HepG2 (cell line): Measurements from ENCODE around the gene CD79A. TPM values are rescaled to one million over a fixed set of nuclear protein-coding genes. Genes with fewer than 3 reads are reported as not detected.
A peak's percentile ranks its signal among the peaks of the same experiment; 100 is the strongest.

ENCODE experiments used
- BORCS8-MEF2B ChIP-seq: sonication (generic); formaldehyde crosslinking; IDR thresholded peaks from 2 replicates; pipeline ENCODE4 v1.8.0; 2022; ENCODE audit warnings: mild to moderate bottlenecking, missing genetic modification reagents
- CHD2 ChIP-seq: IDR thresholded peaks from 2 replicates; pipeline ENCODE4 v1.6.1; 2011; ENCODE audit warnings: low read depth, low read length, improper control_type of control experiment
- ELK4 ChIP-seq: sonication (generic); formaldehyde crosslinking; IDR thresholded peaks from 2 replicates; pipeline ENCODE4 v1.9.0; 2021; ENCODE audit warnings: missing genetic modification reagents, borderline replicate concordance
- FOXK1 ChIP-seq: sonication (generic); formaldehyde crosslinking; IDR thresholded peaks from 2 replicates; pipeline ENCODE4 v1.4.0; 2020; ENCODE audit warnings: low read depth, missing genetic modification reagents, borderline replicate concordance
- HNRNPK ChIP-seq: fragments of 200-400 bp; formaldehyde crosslinking; IDR thresholded peaks from 2 replicates; pipeline ENCODE4 v1.6.1; 2018; ENCODE audit warnings: low read length, low read depth, moderate library complexity, mild to moderate bottlenecking; ENCODE audit not compliant: poor library complexity, severe bottlenecking
- KAT8 ChIP-seq: IDR thresholded peaks from 2 replicates; pipeline ENCODE4 v1.6.1; 2016; ENCODE audit warnings: missing genetic modification reagents, missing compliant biosample characterization
- KDM2A ChIP-seq: sonication (generic); formaldehyde crosslinking; IDR thresholded peaks from 2 replicates; pipeline ENCODE4 v1.4.0; 2020; ENCODE audit warnings: low read depth, missing genetic modification reagents, borderline replicate concordance
- KLF12 ChIP-seq: sonication (generic); formaldehyde crosslinking; IDR thresholded peaks from 2 replicates; pipeline ENCODE4 v1.4.0; 2020; ENCODE audit warnings: missing genetic modification reagents, borderline replicate concordance
- NAIF1 ChIP-seq: sonication (generic); formaldehyde crosslinking; IDR thresholded peaks from 2 replicates; pipeline ENCODE4 v1.5.0; 2020; ENCODE audit warnings: mild to moderate bottlenecking, missing genetic modification reagents, borderline replicate concordance
- NFYB ChIP-seq: sonication (generic); formaldehyde crosslinking; IDR thresholded peaks from 2 replicates; pipeline ENCODE4 v1.4.0; 2020; ENCODE audit warnings: missing genetic modification reagents
- SATB2 ChIP-seq: sonication (generic); formaldehyde crosslinking; IDR thresholded peaks from 2 replicates; pipeline ENCODE4 v1.5.0; 2020; ENCODE audit warnings: missing genetic modification reagents
- TBX3 ChIP-seq: fragments of 450-650 bp; IDR thresholded peaks from 2 replicates; pipeline ENCODE4 v1.6.1; 2017; ENCODE audit warnings: antibody characterized with exemption, mild to moderate bottlenecking, inconsistent platforms, borderline replicate concordance
- ZNF101 ChIP-seq: sonication (generic); formaldehyde crosslinking; IDR thresholded peaks from 2 replicates; pipeline ENCODE4 v1.4.0; 2020; ENCODE audit warnings: mild to moderate bottlenecking, low read depth, missing genetic modification reagents, borderline replicate concordance
- ZNF12 ChIP-seq: sonication (generic); formaldehyde crosslinking; IDR thresholded peaks from 2 replicates; pipeline ENCODE4 v1.5.0; 2020; ENCODE audit warnings: missing genetic modification reagents
- ZNF224 ChIP-seq: sonication (generic); formaldehyde crosslinking; IDR thresholded peaks from 2 replicates; pipeline ENCODE4 v1.5.0; 2020; ENCODE audit warnings: mild to moderate bottlenecking, missing genetic modification reagents
- ZNF326 ChIP-seq: sonication (generic); formaldehyde crosslinking; IDR thresholded peaks from 2 replicates; pipeline ENCODE4 v1.4.0; 2020; ENCODE audit warnings: missing genetic modification reagents, borderline replicate concordance
- ZNF430 ChIP-seq: sonication (generic); formaldehyde crosslinking; IDR thresholded peaks from 2 replicates; pipeline ENCODE4 v1.9.0; 2021; ENCODE audit warnings: mild to moderate bottlenecking, missing genetic modification reagents
- ZNF704 ChIP-seq: sonication (generic); formaldehyde crosslinking; IDR thresholded peaks from 2 replicates; pipeline ENCODE4 v1.8.1; 2023; ENCODE audit warnings: mild to moderate bottlenecking, inconsistent platforms, moderate library complexity, missing genetic modification reagents, borderline replicate concordance
- ZNF768 ChIP-seq: sonication (generic); formaldehyde crosslinking; IDR thresholded peaks from 2 replicates; pipeline ENCODE4 v1.4.0; 2020; ENCODE audit warnings: missing genetic modification reagents
- ZNF839 ChIP-seq: sonication (generic); formaldehyde crosslinking; IDR thresholded peaks from 2 replicates; pipeline ENCODE4 v1.4.0; 2020; ENCODE audit warnings: missing genetic modification reagents, mild to moderate bottlenecking, borderline replicate concordance
- polyA plus RNA-seq, 8 experiments: library from polyadenylated mRNA; depleted of rRNA in 3 of 8; stranded (reverse) in 7 of 8; unstranded in 1 of 8; fragments of >200 nt; fragmentation: Illumina TruSeq in 4 of 8; extraction: Trizol in 4 of 8; gene quantifications; 2 replicates each; pipeline versions ENCODE4 v1.2.1 to v1.2.3, GENCODE V29; 2011 to 2016; ENCODE audit warnings: low read depth in 4 of 8, missing spikeins in 1 of 8, mixed read lengths in 1 of 8; ENCODE audit not compliant: insufficient read depth in 1 of 8
- total RNA-seq, 5 experiments: library from RNA; depleted of rRNA; stranded (reverse); fragments of >200 nt; fragmentation: Illumina TruSeq; extraction: Trizol; gene quantifications; 2 replicates each; pipeline ENCODE4 v1.2.3, GENCODE V29; 2016; ENCODE audit warnings: low read depth in 1 of 5
- TF ChIP-seq, protein P1 (sequence below): sonication (generic); formaldehyde crosslinking; IDR thresholded peaks from 2 replicates; pipeline ENCODE4 v1.4.0; 2020; ENCODE audit warnings: mild to moderate bottlenecking, missing genetic modification reagents
- TF ChIP-seq, protein P2 (sequence below), 2 experiments: sonication (generic) in 1 of 2; formaldehyde crosslinking in 1 of 2; IDR thresholded peaks; 2 replicates each; pipeline versions ENCODE4 v1.4.0 to v1.6.1; 2018 to 2020; ENCODE audit warnings: missing genetic modification reagents in 2 of 2, borderline replicate concordance in 1 of 2, low read depth in 1 of 2, mild to moderate bottlenecking in 1 of 2, missing biosample characterization in 1 of 2

CD79A gene
- total and polyA plus RNA-seq, 2 of the 13 experiments (the other 11 are each of a cell fraction or from before 2014, with no cell fraction given), result 0.24 to 0.33 TPM

DNA sequence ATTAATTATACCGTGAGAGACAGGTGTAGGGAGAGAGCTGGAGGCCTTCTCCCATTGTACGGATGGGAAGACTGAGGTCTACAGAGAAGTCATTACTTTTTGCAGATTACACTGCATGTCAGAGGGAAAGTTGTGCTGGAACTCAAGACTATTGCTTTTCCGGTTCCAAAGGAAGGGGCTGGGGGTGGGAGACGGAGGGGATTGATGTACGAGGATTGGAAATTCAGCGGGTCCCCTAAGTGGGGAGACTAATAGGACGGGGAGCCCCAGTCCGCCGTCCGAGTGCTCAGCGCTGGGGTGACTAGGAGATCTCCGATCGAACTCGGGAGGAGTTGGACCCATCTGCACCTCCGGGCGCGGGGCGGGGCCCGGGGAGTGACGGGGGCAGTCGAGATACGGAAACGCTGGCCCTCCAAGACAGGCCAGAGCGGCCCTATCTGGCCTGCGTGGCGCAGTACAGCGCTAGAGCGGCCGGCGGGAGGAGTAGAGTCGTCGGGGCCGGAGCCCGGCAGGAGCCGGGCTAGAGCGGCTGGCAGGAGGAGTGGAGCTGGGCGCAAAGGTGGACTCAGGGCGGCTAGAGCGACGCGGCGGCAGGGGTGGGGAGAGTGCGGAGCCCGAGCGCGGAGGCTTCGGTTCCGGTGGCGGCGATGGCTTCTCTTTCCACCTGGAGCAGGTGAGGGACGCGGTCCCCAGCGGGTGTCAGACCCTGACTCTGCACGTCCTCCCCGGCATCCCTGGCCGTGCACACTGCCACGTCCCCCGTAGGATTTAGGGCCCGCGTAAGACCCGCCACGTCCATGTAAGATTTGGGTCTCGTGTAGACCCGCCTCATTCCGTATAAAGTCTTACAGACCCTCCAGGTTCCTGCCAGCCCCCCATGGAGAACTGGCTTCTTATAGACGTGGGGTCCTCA lies 7.0 kb downstream of the CD79A start (continued):
- no peak for TF ChIP-seq CHD2
- peak; percentile 90; the same call in 1 of the 2 replicates for TF ChIP-seq KLF12
- TF ChIP-seq KDM2A (CRISPR knock-in tag), result peak; percentile 98
- no peak for TF ChIP-seq NAIF1 (CRISPR knock-in tag)
- peak; percentile 84 for TF ChIP-seq HNRNPK
- peak; percentile 86 for TF ChIP-seq FOXK1 (CRISPR knock-in tag)
- TF ChIP-seq ZNF839 (CRISPR knock-in tag), result no peak
- TF ChIP-seq, protein P1, sequence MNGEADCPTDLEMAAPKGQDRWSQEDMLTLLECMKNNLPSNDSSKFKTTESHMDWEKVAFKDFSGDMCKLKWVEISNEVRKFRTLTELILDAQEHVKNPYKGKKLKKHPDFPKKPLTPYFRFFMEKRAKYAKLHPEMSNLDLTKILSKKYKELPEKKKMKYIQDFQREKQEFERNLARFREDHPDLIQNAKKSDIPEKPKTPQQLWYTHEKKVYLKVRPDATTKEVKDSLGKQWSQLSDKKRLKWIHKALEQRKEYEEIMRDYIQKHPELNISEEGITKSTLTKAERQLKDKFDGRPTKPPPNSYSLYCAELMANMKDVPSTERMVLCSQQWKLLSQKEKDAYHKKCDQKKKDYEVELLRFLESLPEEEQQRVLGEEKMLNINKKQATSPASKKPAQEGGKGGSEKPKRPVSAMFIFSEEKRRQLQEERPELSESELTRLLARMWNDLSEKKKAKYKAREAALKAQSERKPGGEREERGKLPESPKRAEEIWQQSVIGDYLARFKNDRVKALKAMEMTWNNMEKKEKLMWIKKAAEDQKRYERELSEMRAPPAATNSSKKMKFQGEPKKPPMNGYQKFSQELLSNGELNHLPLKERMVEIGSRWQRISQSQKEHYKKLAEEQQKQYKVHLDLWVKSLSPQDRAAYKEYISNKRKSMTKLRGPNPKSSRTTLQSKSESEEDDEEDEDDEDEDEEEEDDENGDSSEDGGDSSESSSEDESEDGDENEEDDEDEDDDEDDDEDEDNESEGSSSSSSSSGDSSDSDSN (CRISPR knock-in tag), result peak; percentile 60
- TF ChIP-seq NFYB, result peak; percentile 56
- TF ChIP-seq KAT8, result peak; percentile 98
- TF ChIP-seq ZNF326 (CRISPR knock-in tag), result no peak
- TF ChIP-seq ZNF101 (CRISPR knock-in tag), result 0 out of 2 replicates have a peak, but pooled peaks have one; percentile 35
- no peak for TF ChIP-seq SATB2
- peak; percentile 9; the same call in 1 of the 2 replicates for TF ChIP-seq ZNF768 (CRISPR knock-in tag)
- TF ChIP-seq ZNF224 (CRISPR knock-in tag), result no peak
- no peak for TF ChIP-seq TBX3
- TF ChIP-seq ZNF430 (CRISPR knock-in tag), result peak; percentile 86; the same call in 1 of the 2 replicates
- TF ChIP-seq, protein P2, sequence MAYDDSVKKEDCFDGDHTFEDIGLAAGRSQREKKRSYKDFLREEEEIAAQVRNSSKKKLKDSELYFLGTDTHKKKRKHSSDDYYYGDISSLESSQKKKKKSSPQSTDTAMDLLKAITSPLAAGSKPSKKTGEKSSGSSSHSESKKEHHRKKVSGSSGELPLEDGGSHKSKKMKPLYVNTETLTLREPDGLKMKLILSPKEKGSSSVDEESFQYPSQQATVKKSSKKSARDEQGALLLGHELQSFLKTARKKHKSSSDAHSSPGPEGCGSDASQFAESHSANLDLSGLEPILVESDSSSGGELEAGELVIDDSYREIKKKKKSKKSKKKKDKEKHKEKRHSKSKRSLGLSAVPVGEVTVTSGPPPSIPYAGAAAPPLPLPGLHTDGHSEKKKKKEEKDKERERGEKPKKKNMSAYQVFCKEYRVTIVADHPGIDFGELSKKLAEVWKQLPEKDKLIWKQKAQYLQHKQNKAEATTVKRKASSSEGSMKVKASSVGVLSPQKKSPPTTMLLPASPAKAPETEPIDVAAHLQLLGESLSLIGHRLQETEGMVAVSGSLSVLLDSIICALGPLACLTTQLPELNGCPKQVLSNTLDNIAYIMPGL (CRISPR knock-in tag; IDR thresholded peaks at IDR 0.05; ENCODE audit: borderline replicate concordance in 1 of 2, low read depth in 1 of 2), result peak in 1 of 2 experiments; percentile 71; a peak in 1 of 4 replicates
- TF ChIP-seq BORCS8-MEF2B (CRISPR knock-in tag), result peak; percentile 23; the same call in 1 of the 2 replicates
- no peak for TF ChIP-seq ZNF12 (CRISPR knock-in tag)
- TF ChIP-seq ZNF704 (CRISPR knock-in tag), result no peak
- no peak for TF ChIP-seq ELK4 (CRISPR knock-in tag)
